ENCODE results near the gene PLPP3.

The PLPP3 gene

DNA sequence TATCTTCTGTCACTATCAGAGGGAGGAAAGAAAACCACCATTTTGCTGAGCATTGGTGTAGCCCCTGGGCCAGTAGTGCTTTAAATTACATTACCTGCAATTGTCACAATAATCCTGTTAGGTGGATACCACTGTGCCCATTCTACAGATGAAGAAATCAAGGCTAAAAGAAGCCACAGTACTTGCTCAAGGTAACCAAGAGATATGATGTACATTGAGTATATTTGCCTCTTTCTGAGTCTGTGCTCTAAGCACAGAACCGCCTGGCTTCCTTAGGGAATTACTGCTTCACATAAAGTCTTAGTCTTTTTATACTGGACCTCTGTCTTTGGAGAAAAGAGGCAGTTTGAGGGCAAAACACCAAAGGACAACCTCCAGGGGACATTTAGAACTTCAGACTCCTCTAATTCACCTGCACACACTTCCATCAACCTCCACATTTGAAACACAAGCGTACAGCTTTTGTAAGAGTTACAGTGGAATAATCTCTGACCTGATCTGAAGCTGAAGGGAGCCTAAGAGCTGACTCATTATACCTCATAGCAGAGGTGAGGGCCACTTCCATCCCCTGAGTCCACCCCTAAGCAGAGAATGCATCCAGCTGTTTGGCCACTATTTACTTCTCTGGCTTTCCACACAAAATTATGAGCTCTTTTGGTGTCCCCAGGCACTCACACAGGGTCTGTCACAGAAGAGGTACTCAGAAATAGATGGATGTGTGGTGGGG is 61.8 kb downstream of the PLPP3 start:
- DNase-seq = no peak

GRCh38 chr1:56516539-56517252 is 62.7 kb downstream of the PLPP3 start:
- no peak for DNase-seq

GRCh38 chr1:56515898-56516538 is 63.3 kb downstream of the PLPP3 start:
- no peak for DNase-seq

- DNase-seq = no peak
Observed at GRCh38 chr1:56512724-56513494, 66.5 kb downstream of the PLPP3 start.

DNA sequence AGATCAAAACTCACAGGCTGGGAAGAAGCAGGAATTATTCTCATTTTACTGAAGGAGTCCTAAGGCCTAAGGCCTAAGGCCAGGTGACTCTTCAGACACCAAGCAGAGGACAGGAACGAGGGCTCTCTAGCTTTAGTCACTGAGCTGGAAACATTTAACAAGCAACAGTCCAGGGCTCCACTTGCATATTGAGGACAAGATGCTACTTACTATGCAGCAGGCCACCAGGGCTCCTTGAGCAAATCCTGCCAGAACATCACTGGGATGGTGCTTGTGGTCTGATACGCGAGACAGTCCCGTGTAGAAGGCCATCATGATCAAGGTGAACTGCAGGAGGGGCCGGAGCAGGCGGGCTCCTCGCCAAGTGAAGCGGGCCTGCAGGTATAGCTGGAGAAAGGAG is 67.6 kb downstream of the PLPP3 start:
- DNase-seq = no peak

DNA sequence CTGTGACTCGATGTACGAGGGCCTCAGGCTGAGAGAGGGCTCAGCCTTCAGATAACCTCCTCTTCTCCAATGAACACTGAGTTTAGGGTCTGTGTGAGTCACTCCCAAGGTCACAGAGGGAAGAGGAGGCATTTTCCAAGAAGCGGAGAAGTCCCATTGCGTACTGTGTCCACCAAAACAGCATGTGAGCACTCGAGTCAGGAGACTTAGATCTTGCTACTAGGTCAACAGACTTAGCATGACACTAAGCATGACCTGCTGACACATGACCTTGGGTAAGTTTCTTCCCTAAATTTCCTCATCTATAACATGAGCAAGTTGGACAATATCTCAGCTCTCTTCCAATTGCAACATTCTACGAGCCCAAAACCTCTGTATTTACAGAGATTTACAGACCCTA is 68.0 kb downstream of the PLPP3 start:
- DNase-seq = no peak

- no peak for DNase-seq
Observed at GRCh38 chr1:56510642-56511021, 68.7 kb downstream of the PLPP3 start.

DNA sequence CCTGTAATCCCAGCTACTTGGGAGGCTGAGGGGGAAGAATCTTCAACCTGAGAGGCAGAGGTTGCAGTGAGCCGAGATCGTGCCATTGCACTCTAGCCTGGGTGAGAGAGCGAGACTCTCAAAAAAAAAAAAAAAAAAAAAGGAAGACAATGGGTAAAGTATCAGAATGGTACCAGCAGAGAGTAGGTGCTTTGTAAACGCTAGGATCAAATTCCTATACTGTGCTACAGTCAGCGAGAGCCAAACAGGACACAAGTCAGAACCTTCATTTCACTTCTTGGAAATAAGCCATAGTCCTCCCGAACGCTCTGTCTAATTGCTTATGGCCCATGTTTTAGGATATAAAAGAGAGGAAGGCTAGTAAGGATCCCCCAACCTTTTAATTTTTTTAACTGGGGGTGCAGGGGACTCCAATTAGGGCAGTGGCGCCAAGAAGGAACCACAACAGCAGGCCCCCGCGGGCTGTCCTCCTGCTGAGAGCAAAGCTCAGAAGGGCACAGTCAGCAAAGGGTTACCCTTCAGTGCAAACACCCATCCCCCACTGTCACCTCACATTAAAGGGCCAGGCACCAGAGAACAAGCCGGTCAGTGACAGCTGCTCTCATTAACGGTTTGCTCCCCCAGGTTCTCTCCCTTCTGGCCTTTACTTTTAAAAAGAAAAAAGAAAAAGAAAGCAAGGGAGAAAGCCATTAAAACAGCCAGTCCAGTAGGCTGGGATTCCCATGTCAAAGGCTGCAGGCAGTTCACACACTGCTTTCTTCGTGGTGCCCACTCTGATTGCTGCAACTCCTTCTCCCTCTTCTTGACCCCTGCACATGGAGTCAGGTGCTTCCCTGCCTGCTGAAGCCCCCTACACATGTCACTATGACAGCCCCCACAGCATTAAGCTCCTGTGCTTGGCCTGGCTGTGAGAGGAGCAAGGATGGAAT is 69.4 kb downstream of the PLPP3 start:
- no peak for DNase-seq

DNA sequence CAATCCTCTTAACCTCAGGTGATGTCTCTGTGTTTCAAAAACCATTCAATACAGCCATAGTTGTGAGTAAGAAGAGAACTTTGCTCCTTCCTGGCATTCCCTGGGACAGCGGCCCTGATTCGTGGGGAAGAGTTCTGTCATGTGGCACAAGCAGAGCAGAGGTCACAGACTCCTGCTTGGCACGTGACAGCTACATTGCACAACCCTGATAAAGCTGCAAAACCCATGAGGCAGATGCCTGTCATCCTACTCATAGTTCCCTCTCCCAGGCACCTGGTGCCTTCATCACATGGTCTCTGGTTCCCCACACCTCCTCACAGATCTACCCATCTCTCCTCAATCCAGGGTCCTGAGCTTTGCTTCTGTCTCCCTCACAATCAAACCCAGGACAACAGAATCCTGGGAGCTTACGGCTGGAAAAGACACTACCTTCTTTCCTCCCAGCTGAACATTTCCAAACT is 70.8 kb downstream of the PLPP3 start:
- DNase-seq = no peak

DNA sequence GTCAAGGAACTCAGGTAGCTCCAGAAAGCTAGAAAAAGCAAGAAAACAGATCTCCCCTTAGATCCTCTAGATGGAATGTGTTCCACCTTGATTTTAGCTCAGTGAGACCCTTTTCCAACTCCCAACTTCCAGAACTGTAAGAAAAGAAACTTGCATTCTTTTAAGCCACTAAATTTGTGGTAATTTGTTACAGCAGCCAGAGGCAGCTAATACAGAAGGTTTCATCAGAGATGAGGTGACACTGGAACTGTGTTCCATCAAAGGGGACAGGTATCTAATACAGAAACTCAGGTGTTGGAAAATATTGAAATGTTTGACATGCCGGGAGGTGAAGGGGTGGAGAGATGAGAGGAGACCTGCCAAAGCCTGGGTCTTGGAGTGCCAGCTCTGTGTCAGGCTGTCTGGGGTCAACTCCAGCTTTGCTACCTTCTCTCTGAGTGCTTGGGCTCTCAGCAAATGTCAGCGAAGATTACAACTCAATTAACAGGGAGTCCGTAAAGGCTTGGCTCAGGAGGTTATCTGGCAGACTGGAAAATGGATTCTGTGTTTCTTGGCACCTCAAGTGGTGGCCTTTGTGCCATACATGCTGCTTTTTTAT is 71.3 kb downstream of the PLPP3 start:
- no peak for DNase-seq

DNA sequence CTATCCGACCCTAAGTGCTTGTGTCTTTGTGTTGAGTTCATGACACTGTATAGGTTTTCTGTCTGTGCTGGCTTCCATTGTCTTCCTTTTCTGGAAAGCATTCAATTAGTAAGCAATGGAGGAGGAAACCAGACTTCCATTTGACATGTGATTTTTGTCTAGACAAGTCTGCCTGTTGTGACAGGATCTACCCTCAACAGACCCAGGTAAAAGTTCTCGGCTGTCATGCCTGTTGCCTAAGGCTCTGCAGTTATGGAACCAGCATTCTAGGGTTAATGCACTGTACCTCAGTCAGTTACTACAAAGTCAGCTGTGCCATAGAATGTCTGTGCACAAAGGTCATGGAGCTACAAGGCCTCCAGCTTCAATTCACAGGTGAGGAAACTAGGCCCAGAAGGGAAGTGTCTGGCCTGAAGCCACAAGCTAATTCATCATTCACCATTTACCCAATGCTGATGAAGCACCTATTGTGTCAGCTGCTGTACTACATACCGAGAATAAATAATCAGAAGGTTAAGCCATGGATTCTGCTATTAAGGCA is 72.3 kb downstream of the PLPP3 start:
- no peak for DNase-seq

DNA sequence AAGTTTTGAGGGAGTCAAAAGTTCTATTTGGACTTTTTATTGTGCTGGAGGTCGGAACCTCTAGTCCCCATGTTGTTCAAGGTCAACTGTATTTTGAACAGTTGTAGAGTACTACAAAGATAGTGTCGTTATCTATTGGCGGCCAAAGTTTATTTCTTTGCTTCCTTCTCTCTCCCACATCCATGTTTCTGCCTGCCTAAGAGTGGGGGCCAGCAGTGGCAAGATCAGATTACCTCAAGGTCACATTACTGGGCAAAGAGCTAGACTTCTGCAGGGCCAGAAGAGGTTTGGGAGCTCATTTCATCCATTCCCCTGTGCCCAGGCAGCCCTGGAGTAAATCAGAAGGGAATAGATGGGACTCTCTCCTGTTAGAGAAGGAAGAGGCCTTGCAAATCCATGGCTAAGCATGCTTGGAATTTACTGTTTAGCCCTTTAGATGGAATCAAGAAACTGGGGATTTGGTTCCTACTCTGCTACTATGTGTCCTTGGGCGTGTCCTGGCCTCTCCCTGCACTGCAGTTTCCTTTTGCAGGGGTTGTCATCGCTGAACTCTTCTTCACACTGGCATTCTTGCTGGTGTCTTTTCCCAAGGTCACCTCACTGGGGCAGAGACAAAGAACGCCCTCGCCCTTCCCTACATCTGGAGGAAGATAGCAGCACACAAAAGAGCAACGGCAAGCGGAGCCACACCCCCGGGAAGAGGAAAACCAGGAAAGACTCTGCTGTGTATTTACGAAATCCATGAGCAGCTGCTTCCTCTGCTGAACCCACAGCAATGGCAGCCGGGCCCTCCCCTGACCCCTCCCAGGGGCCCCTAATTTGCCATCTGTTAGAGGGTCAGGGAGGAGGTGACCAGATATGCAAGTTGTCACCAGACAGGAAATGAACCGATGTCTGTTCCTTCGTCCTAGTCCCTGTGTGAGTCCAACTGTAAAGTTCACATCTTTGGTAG is 73.3 kb downstream of the PLPP3 start:
- DNase-seq = no peak

- no peak for DNase-seq
Observed at GRCh38 chr1:56502700-56503245, 76.6 kb downstream of the PLPP3 start.

DNA sequence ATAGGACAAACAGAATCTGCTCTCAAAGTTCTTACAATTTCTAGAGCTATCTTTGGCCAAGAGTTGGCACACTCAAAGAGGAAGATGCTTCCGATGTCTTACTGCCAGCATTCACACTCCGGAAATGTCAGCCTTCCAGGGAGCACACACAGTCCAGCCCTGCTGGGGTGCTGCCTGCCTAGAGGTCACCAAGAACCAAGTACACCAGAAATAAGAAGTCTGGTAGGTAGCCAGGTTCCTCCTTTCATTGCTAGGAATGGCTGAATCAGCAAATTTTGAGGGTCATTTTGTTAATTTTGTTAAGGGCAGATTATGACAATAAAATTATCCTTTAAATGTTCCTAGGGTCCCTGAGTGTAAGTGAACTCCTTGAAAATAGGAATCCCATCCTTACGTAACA is 77.5 kb downstream of the PLPP3 start:
- DNase-seq = no peak

DNA sequence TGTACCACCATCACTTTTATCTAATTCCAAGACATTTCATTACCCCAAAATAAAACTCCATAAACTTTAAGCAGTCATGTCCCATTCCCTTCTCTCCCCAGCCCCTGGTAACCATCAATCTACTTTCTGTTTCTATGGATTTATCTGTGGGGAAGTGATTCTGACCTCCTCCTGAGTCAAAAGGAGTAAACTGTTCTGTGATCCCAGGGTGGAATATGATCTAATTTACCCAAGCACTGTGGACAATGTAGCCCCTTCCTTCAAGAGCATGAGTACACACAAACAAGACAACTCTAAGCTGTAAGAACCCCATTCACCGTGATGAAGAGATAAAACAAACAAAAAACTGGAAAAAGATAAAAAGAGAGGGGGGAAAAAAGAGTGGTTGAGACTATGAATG is 77.9 kb downstream of the PLPP3 start:
- DNase-seq = no peak

DNA sequence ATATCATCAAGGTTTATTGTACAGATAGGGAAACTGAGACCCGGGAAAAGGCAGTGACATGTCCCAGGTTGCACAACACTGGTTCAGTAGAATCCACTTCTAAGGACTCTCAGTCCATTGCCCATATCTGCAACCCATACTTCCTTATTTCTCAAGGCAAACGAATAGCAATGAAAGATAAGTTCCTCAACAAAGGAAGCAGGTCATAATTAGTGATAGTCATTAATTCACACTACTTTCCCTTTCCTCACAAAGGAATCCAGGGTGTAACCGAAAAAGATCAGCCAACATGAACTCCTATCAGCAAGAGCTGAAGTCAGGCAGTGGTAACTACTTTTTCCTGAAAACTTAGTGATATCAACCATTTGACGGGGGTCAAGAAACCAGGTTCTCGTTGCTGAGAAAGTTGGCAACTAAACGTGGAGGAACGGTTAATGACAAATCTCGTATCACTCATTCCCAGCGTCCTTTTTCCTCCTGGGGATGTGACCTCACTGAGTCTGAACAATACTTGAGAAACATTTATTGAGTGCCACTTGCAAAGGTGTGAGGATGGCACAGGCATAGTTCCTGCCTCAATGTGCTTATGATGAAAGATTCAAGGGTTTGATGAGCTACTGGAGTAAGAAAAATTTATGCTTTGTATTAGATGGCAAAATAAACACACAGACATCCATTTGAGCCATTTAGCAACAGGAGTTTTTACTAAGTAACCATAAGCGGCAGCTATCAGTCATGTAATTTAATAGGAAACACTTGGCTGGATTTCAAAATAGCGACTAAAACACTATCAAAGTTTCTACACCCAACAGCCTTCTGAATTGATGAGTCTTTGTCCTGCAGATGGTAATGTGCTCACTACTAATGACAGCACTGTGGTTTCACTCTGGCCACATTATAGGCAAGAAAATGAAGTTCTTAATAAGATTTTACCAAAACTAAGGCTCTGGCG is 82.3 kb downstream of the PLPP3 start:
- no peak for DNase-seq

DNA sequence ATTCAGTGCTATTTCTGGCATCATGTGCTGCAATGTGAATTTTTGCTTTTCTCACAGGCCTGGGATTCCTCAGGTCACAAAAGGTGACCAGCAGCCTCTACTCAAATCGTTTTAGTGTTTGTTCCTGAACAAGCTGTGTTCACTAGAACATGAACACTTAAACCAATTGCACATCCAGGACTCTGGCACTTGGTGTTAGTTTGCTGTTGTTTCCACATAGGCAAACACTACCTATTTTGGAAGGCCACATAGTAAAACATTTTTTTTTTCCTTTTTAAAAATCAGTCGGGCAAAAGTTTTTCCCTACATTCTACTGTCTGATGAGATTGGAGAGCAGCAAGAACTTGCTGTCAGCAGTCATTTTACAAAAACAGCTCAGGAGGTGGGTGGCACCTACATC is 83.2 kb downstream of the PLPP3 start:
- DNase-seq = no peak

DNA sequence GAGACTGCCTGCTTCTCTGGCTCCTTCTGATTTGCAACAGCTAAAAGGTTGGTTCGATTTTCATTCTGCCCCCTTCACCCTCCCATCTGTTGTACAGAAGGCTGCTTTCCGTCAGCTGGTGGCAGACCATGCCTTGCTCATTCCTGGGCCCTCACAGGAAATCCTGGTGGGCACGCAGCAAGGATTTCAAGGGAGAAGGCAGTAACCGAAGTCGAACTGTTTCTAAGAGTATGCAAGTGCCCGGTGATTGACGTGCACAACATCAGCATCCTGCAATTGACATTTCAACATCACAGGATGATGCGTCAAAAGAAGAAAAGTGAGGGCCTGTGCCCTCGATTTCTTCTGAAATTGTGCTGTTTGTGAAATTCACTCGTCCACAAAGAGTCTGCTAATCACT is 83.8 kb downstream of the PLPP3 start:
- no peak for DNase-seq

- DNase-seq = no peak
Observed at GRCh38 chr1:56494306-56494705, 85.1 kb downstream of the PLPP3 start.
